GM18907 (cell line): Measurements from ENCODE around the gene TSPEAR.
"Not testable (repeated sequence)": the region's sequence is repeated elsewhere in the genome, so short reads cannot be mapped to it uniquely, and the experiment has no call there.

Experiments
- ATAC-seq: cut with Tn5 transposase; IDR thresholded peaks from one replicate; pipeline ENCODE4 v1.9.1; 2021; ENCODE audit warnings: mild to moderate bottlenecking, moderate library complexity; ENCODE audit not compliant: unreplicated experiment

The TSPEAR gene

DNA sequence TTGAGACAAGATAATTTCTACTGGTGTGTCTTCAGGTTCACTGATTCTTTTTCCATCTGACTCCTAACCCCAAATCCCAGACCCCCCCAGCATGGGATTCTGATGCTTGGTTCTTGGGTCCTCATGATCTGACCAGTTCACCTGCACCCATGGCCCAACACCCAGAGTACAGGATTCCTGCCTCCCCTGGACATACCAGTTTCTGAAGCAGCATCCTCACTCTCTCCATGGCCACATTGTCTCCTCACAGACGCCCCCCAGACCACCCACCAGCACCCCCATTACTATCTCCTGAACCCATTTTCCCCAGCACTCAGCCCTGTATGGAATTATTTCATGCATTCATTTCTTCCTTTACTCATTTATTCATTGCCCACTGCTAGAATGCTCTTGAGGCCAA lies 54.5 kb downstream of the TSPEAR start:
- no peak for ATAC-seq

DNA sequence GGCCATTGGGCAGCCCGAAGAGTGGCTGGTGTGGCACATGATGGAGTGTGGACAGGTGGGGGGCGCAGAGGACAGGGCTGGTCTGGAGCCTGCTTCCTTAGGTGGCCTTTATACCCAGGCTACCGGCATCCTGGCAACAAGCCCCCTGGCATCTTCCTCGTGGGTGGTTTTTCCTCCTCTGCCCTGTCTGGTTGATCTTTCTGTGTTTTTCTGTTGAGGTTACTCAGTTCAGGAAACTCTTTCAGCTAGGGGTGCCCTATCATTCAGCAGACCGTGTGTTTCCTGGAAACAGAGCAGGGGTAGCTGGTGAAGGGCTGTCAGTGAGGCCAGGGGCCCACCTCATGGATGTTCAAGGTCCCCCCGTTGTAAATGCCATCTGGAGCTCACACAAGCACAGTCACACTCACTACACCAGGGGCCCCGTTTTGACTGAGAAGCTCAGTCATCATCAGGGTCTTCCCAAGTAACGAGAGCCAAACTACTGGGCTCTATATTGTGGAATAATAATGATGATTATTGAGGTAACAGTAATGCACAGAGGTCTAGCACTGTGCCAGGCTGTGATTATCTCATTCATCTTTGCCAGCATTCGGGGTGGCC lies 56.7 kb downstream of the TSPEAR start, which contains the start of gene KRTAP12-4:
TSS of gene KRTAP12-4 (minus strand) at position 84 of the 600 bp plus-strand sequence. CDS start at position 39, 45 bp downstream.
- no peak for ATAC-seq

DNA sequence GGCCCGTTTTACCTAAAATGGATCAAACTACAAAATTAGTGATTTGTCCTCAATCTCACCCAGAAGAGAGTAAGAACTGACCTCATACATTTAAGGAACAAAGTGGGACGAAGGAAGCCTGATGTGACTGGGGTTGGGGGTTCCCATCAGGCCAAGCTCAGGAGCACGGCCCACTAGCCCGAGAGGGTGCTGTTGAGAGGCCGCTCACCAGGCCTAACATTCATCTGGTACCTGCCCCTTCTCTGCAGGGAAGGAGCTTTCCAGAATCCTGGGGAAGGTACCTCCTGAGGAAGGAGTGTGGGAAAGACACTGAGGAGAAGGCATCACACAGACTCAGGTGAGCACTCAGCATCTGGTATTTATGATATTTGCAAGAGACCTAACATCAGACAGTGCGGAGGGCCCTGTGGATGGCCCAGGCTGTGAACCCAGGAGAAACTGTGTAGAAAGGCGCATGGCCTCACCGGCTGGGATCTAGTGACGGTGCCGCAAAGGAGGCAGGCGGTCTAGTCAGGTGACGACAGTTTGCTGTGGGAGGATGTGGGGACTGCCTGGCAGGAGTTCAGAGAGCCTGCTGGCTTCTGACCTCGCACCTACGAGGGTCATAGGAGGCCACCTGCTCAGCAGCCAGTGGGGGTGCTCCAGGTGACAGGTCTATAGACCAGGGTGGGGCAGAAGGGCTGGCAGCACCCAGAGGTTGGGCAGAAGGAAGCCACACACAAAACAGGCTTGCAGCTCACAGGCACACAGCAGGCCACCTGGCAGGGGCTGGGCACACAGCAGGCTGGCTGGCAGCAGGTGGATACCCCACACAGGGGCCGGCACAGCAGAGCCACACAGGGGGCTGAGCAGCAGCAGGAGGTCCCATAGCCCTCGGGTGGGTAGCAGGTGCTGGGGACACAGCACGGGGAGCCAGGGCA lies 57.5 kb downstream of the TSPEAR start:
- no peak for ATAC-seq

DNA sequence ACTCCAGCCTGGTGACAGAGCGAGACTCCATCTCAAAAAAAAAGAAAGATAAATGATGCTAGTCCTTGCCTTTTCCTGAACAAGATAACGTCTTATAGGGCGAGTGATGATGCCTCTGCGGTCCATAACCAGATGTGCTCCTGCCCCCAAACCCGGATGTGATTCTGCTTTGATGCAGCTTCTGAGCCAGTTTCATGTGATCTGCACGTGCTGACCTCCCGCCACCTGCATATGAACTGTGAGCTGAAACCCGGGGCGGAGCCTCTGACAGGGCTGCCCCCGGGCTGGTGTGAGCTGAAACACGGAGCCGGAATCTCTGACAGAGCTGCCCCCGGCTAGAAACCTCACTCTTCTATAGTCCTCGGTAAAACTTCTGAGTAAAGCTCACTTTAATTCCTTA lies 58.2 kb downstream of the TSPEAR start:
- ATAC-seq: no peak

DNA sequence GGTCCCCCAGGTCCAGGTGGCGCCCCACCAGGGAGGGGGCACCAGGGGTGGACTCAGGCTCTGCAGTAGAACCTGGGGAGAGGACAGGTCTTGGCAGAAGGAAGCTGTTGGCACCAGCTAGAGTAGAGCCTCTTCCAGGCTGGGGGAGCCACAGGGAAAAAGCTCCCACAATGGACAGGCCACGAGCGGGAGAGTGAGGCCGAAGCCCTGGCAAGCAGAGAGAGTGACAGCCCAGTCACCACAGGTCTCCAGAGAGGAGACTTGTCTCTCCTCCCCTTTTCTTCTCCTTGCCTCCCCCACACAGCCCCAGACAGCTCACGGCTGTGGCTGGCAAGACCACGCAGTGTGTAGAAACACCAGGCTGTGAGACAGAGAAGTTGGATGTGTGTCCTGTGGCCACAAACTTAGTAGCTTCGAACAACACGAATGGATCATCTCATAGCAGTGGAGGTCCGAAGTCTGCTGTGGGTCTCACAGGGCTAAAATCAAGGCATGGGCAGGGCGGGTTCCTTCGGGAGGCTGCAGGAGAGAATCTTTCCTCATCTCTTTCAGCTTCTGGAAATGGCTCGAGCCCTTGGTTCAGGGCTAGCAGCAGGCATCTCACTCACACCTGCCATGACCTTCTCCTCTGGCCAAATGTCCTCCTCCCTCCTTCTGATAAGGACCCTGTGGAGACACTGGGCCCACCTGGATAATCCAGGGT lies 60.2 kb downstream of the TSPEAR start:
- ATAC-seq: no peak

DNA sequence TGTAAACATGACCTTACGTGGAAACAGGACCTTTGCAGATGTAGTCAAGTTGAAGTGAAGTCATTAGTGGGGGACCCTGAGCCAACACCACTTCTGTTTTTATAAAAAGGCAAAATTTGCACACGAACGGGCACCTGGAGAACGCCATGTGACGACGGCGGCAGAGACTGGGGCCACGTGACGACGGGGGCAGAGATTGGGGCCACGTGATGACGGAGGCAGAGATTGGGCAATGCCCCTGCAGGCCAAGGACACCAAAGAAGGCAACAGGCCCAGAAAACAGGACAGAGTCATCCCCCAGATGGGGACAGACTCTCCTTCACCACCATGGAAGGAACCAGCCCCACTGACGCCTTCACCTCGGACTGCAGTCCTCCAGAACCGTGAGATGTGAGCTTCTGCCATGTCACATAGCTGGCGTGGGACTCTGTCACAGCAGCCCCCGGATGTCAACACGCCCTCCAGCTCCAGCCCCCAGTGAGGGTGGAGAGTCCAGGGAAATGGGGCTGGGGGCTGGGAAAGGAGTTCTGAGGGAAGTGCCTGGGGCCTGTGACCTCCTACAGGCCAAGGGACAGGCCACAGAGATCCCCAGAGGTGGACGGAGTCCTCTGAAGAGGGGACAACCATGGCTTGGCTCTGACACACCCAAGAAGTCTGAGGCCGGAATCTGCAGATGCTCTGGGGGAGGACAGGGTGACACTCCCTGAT lies 61.0 kb downstream of the TSPEAR start:
- ATAC-seq: no peak

DNA sequence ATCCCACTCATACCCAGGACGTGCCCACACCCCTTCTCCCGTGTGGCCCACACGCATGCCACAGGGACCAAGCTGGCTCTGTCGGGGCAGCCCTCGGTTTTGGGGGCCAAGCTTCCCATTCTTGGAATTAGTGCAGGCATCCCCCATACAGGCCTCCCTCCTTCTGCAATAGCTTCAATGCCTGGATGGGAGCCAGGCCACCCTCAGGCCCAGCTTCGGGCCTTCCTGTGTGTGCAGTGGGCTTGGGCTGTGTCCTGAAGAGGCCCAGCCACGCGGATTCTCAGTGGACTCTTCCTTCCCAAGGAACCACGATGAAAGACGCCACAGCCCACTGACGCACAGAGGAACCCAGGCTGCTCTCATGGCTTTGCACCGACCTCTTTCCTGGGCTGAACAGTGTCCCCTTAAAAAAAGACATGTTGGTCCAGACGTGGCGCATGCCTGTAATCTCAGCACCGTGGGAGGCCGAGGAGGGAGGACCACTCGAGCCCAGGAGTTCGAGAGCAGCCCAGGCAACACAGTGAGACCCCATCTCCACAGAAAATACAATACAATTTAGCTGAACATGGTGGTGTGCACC lies 61.8 kb downstream of the TSPEAR start:
- no peak for ATAC-seq

DNA sequence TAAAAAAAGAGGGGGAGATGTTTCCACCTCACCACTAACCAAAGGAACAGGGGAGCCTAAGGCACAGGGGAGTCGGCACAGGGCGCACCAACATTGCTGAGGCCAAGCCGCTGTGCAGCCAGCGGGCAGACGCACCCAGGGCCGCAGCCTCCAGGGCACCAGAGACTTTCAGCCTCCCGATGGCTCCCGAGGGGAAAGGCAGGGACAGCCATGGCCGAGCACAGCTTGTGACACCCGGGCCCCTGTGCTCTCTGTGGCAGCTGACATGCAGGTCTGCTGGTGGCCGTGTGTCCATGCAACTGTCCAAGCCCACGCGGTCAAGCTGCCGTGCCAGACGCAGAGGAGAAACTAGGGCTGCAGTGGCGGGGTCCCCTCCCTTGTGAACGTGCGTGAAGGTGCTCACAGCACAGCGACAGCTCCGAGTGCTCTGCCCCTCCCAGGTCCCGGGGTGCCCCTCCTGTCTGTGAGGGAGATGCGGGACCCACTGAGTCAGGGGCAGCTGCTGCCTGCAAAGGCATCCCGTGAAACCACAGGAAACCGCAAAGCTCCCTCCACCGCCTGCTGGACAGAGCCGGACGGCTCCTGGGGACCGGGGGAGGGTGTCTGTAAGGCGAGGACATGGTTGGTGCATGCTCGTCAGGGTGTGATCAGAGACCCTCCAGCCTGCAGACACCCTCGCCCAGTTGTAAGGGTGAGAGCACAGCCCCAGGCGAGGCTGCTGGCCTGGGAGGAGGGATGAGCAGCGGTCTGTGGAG lies 62.6 kb downstream of the TSPEAR start:
- ATAC-seq: no peak

DNA sequence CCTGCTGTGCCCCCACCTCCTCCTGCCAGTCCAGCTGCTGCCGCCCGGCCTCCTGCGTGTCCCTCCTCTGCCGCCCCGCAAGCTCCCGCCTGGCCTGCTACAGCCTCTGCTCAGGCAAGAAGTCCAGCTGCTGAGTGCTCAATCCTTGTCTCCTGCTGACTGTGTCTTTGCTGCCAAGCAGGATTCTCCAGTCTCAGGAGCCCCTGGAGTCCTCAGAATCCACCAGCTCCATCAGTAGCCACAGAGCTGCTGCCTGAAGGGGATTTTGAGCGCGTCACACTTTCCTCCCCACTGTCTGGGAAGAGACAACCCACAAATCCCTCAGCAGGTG lies 64.2 kb downstream of the TSPEAR start:
- no peak for ATAC-seq

DNA sequence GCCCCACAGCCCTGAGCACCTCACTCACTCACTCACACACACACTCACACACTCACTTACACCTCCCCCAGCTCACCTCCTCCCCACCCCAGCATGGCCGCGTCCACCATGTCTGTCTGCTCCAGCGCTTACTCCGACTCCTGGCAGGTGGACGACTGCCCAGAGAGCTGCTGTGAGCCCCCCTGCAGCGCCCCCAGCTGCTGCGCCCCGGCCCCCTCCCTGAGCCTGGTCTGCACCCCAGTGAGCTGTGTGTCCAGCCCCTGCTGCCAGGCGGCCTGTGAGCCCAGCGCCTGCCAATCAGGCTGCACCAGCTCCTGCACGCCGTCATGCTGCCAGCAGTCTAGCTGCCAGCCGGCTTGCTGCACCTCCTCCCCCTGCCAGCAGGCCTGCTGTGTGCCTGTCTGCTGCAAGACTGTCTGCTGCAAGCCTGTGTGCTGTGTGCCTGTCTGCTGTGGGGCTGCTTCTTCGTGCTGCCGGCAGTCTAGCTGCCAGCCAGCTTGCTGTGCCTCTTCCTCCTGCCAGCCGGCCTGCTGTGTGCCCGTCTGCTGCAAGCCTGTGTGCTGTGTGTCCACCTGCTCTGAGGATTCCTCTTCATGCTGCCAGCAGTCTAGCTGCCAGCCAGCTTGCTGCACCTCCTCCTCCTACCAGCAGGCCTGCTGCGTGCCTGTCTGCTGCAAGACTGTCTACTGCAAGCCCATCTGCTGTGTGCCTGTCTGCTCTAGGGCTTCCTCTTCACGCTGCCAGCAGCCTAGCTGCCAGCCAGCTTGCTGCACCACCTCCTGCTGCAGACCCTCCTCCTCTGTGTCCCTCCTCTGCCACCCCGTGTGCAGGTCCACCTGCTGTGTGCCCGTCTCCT lies 64.8 kb downstream of the TSPEAR start, which contains the start of gene KRTAP10-11:
TSS of gene KRTAP10-11 (plus strand) at position 49 of the 856 bp plus-strand sequence. CDS start at position 94, 45 bp downstream.
- not testable (repeated sequence) for ATAC-seq

DNA sequence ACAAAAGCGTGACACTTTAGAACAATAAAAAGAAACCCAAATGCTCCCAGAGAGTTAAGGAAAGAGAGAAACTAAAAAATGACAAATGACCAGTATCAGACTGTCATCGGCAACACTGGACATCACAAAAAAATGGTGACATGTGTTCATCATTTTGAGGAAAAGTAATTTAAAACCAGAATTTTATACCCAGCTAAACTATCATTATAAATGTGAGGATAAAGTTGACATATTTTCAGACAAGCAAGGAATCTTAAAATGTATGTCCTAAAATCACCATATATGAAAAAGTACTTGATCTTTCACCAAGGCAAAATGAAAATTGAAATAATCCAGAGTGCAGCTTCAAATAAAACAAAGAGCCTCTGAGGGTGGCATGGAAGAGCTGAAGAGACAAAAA lies 66.5 kb downstream of the TSPEAR start:
- ATAC-seq: no peak

DNA sequence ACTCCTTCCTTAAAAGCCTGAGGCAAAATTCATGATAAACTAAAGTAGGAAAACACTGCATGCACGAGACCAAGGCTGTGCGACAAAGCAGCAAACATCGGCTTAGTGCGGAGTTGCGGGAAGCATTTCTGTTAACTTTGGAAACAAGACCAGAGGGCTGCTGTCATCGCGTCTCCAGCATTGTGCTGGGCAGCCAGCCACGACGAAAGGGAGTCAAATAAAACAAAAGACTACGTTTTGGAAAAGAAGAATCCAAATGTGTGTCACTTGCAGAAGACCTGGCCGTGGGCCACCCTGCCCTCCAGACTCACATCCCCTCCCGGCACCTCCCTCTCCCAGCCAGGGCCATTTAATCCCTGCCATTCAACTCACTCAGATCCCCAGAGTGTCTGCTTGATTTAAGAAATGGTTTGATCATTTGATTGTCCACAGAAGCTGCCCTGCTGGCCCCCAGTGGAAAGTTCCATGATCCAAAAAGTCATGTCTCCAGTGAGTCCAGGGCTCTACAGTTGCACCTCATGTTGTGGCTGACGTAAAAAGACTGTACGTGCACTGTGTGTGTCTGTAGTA lies 67.5 kb downstream of the TSPEAR start:
- ATAC-seq: no peak

DNA sequence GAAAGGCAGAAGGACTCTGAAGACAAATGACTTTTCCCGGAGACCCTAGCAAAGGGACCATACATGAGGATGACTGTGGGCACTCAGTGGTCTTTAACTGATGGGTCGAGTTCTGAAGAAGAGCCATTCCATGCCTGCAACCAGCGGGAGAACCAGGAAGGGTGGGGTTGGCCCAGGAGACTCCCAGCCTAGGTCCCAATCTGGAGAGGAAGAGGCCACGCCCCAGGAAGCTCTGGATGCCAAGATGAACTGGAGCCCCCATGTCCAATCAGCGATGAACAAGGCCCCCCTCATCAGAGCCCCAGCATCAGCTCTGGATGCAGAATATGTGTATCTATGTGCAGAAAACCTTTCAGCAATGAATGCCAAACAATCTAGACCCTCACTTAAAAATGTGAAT lies 70.6 kb downstream of the TSPEAR start:
- ATAC-seq: no peak

DNA sequence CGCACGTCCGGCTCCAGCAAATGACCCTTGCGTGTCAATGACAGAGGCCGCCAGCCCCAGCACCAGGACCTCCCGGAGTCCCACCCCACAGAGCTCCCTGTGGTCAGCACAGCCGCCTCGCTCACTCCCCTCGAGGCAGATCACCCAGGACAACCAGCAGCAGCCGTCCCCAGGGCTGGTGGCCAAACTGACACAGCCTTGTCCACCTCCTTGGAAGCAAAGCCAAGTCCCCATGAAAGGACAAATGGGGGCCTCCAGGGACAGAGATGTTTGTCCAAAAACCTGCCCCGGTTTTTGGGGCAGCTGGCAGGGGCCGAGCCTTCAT lies 72.1 kb downstream of the TSPEAR start:
- no peak for ATAC-seq

DNA sequence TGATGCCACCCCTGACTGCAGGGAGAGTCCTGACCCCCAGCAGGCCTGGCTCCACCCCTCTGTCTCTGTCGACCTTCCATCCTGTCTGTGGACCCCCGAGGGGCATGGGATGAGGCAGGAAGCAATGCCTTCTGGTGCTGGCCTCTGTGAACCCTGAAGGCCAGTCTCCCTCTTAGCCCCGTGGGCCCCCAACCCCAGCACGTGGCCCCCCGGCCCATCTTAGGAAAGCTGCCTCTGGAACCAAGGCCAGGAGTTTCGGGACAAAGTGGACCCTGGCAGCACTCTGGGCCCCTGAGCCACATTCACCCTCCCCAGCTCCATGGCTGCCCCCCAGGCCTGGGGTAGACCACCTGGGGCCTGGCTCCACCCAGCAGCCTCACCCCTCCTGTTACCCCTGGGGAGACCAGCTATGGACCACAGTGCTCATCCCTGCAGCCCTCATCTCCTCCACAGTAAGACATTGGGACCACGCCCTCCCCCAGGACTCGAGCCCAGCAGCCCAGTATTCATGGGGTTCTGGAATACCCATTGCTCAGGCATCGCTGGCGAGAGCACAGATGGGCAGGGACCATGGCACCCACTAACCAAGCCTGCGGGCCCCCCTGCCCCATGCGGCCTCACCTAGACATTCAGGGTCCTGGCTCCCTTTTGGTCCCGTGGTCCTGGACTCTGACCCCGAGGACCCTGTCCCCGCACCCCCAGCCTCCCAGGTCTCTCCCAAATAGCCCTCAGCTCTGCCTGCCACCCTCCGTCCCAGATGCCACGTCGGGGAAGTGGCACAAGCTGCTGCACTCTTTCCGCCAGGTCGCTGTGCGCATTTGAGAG lies 72.7 kb downstream of the TSPEAR start:
- ATAC-seq: not testable (repeated sequence)

DNA sequence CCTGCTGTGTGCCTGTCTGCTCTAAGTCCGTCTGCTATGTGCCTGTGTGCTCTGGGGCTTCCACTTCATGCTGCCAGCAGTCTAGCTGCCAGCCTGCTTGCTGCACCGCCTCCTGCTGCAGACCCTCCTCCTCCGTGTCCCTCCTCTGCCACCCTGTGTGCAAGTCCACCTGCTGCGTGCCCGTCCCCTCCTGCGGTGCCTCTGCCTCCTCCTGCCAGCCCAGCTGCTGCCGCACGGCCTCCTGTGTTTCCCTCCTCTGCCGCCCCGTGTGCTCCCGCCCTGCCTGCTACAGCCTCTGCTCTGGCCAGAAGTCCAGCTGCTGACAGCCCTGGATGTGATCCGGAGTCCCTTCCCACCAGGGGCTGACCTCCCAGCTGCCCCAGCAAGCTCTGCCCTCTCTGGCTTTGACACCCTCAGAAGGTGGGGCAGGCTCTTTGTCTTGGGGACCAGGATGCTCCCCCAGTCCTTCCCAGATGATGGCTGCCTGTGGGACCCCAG lies 73.5 kb downstream of the TSPEAR start:
- not testable (repeated sequence) for ATAC-seq

DNA sequence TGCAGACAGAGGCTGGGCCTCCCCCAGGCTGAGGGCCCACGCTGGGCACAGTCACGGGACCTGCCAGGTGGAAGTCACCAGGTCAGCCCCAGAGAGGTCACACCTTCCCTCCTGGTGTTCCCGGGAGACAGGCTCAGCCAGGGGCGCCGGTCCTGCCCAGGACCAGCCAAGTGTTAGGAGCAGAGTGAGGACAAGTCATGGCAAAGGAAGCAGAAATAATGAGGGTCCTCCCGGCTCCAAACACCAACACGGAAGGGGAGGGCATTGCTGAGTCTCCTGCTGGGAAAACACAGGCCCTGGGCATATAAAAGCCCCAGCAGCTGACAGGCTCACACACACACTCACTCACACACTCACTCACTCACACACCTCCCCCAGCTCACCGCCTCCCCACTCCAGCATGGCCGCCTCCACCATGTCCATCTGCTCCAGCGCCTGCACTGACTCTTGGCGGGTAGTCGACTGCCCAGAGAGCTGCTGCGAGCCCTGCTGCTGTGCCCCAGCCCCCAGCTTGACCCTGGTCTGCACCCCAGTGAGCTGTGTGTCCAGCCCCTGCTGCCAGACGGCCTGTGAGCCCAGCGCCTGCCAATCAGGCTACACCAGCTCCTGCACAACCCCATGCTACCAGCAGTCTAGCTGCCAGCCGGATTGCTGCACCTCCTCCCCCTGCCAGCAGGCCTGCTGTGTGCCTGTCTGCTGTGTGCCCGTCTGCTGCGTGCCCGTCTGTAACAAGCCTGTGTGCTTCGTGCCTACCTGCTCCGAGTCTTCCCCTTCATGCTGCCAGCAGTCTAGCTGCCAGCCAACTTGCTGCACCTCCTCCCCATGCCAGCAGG lies 74.1 kb downstream of the TSPEAR start, which contains the start of gene KRTAP10-10:
TSS of gene KRTAP10-10 (plus strand) at position 339 of the 833 bp plus-strand sequence. CDS start at position 401, 62 bp downstream.
- no peak for ATAC-seq
